ENCODE data around the gene CFAP20.

DNA sequence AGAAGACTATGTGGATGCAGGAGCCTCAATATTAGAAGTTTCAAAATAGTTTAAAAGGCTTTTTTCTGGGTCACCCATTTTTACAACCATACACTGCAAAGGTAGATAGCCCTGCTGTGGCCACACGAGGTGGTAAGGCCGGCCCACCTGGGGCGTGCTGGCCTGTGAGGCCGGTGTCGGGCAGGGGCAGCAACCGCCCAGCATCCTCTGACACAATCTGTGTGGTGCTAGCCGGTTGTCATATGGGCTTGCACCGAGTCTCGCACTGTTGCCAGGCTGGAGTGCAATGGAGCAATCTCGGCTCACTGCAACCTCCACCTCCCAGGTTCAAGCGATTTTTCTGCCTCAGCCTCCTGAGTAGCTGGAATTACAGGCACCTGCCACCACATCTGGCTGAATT, 44.0 kb downstream of the CFAP20 start:
- TF ChIP-seq, protein P1, sequence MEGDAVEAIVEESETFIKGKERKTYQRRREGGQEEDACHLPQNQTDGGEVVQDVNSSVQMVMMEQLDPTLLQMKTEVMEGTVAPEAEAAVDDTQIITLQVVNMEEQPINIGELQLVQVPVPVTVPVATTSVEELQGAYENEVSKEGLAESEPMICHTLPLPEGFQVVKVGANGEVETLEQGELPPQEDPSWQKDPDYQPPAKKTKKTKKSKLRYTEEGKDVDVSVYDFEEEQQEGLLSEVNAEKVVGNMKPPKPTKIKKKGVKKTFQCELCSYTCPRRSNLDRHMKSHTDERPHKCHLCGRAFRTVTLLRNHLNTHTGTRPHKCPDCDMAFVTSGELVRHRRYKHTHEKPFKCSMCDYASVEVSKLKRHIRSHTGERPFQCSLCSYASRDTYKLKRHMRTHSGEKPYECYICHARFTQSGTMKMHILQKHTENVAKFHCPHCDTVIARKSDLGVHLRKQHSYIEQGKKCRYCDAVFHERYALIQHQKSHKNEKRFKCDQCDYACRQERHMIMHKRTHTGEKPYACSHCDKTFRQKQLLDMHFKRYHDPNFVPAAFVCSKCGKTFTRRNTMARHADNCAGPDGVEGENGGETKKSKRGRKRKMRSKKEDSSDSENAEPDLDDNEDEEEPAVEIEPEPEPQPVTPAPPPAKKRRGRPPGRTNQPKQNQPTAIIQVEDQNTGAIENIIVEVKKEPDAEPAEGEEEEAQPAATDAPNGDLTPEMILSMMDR (IDR thresholded peaks at IDR 0.05) = no peak
- TF ChIP-seq POLR2AphosphoS5 (IDR thresholded peaks at IDR 0.05) (no peak), POLR2A (IDR thresholded peaks at IDR 0.05) (no peak)
